HCT116 (cell line): ENCODE data around the gene ALCAM.

Experiments
- CEBPB ChIP-seq: IDR thresholded peaks from 2 replicates; pipeline ENCODE4 v1.6.1; 2012; ENCODE audit warnings: low read depth
- ELF1 ChIP-seq: IDR thresholded peaks from 2 replicates; pipeline ENCODE4 v1.6.1; 2012; ENCODE audit warnings: low read depth, borderline replicate concordance
- EZH2phosphoT487 ChIP-seq: fragments of 200-600 bp; IDR thresholded peaks from 2 replicates; pipeline ENCODE4 v1.6.1; 2018; ENCODE audit warnings: antibody characterized with exemption, borderline replicate concordance
- POLR2A ChIP-seq: IDR thresholded peaks from 2 replicates; pipeline ENCODE4 v1.7.0; 2011; ENCODE audit warnings: borderline replicate concordance; ENCODE audit not compliant: insufficient read depth, insufficient read length; ENCODE audit errors: extremely low read depth
- RAD21 ChIP-seq: IDR thresholded peaks from 2 replicates; pipeline ENCODE4 v1.6.1; 2012; ENCODE audit warnings: low read depth, mild to moderate bottlenecking
- ZFX ChIP-seq: fragments of 450-650 bp; IDR thresholded peaks from 2 replicates; pipeline ENCODE4 v1.6.1; 2017
- ZNF274 ChIP-seq: fragments of 200-500 bp; sonication (Bioruptor generic); IDR thresholded peaks from 2 replicates; pipeline ENCODE4 v1.6.1; 2014; ENCODE audit warnings: mild to moderate bottlenecking, low read depth, low read length, inconsistent platforms
- TF ChIP-seq, protein P1 (sequence below), 3 experiments: fragments of 200-600 bp in 1 of 3; sonication (generic) in 1 of 3; IDR thresholded peaks in 2 of 3; conservative IDR thresholded peaks in 1 of 3; 2 replicates each; pipeline ENCODE4 v1.5.1; 2012 to 2017; ENCODE audit warnings: low read depth in 2 of 3, low read length in 2 of 3, antibody characterized with exemption in 1 of 3, borderline replicate concordance in 1 of 3, control low read depth in 1 of 3, mild to moderate bottlenecking in 1 of 3, mixed read lengths in 1 of 3, mixed run types in 1 of 3, moderate library complexity in 1 of 3; ENCODE audit not compliant: insufficient read depth in 1 of 3

- TF ChIP-seq, protein P1, sequence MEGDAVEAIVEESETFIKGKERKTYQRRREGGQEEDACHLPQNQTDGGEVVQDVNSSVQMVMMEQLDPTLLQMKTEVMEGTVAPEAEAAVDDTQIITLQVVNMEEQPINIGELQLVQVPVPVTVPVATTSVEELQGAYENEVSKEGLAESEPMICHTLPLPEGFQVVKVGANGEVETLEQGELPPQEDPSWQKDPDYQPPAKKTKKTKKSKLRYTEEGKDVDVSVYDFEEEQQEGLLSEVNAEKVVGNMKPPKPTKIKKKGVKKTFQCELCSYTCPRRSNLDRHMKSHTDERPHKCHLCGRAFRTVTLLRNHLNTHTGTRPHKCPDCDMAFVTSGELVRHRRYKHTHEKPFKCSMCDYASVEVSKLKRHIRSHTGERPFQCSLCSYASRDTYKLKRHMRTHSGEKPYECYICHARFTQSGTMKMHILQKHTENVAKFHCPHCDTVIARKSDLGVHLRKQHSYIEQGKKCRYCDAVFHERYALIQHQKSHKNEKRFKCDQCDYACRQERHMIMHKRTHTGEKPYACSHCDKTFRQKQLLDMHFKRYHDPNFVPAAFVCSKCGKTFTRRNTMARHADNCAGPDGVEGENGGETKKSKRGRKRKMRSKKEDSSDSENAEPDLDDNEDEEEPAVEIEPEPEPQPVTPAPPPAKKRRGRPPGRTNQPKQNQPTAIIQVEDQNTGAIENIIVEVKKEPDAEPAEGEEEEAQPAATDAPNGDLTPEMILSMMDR (IDR thresholded peaks at IDR 0.05 in 2 of 3, conservative IDR thresholded peaks at IDR 0.05 in 1 of 3; ENCODE audit: borderline replicate concordance in 1 of 3, insufficient read depth in 1 of 3, low read depth in 2 of 3, low read length in 2 of 3), result no peak
- TF ChIP-seq ELF1 (no peak), POLR2A (no peak), RAD21 (no peak), EZH2phosphoT487 (no peak), ZFX (no peak), ZNF274 (no peak), CEBPB (no peak)
Measured at GRCh38 chr3:105619651-105620050, 252.9 kb downstream of the ALCAM start.
